T-cell (primary cell): ENCODE data around the gene ZNF275. TPM values are rescaled to one million over a fixed set of nuclear protein-coding genes. Genes with fewer than 3 reads are reported as not detected.

Source experiments
- ATAC-seq, 4 experiments: fragments of 200-7000 bp in 3 of 4; fragments of 150-1000 bp in 1 of 4; cut with Tn5 transposase; replicated peaks in 1 of 4; 1 replicate in 3 of 4; 2 replicates in 1 of 4; pipeline ENCODE4 v1.10.0; 2021; ENCODE audit warnings: moderate library complexity in 3 of 4, mild to moderate bottlenecking in 2 of 4, moderate number of reproducible peaks in 1 of 4
- CTCF ChIA-PET, 2 donors: fragments of 300-600 bp; sonication (Branson Sonifier 250); formaldehyde crosslinking; loops; one replicate each; lab custom pipeline; 2022; ENCODE audit warnings: antibody characterized with exemption in 2 of 2; lab: Charles Lee
- POLR2A ChIA-PET, 2 donors: fragments of 300-600 bp; sonication (Branson Sonifier 250); formaldehyde crosslinking; loops; one replicate each; lab custom pipeline; 2022; ENCODE audit warnings: antibody characterized with exemption in 2 of 2; lab: Charles Lee
- DNase-seq, 35 experiments: peaks; one replicate each; pipeline versions ENCODE4 v3.0.0 to v3.0.0-alpha.2; 2013 to 2023
- H3K27ac ChIP-seq: one replicate; pipeline ENCODE4 v1.5.1; 2013; ENCODE audit warnings: low read length
- H3K27me3 ChIP-seq, 2 experiments: replicated peaks in 1 of 2; 1 replicate in 1 of 2; 2 replicates in 1 of 2; pipeline versions ENCODE4 v1.6.1 to v1.7.0; 2013; ENCODE audit warnings: low read length in 1 of 2, mixed read lengths in 1 of 2; ENCODE audit not compliant: control insufficient read depth in 2 of 2, insufficient read depth in 2 of 2; ENCODE audit errors: extremely low read depth in 1 of 2
- H3K36me3 ChIP-seq, 2 donors: 1 replicate in 1 of 2; 2 replicates in 1 of 2; pipeline versions ENCODE4 v1.6.1 to v1.7.0; 2013; ENCODE audit warnings: low read length in 1 of 2; ENCODE audit not compliant: control insufficient read depth in 2 of 2, insufficient read depth in 1 of 2; ENCODE audit errors: extremely low read depth in 1 of 2
- H3K4me1 ChIP-seq, 2 experiments: 1 replicate in 1 of 2; 2 replicates in 1 of 2; pipeline versions ENCODE4 v1.6.1 to v1.7.0; 2013; ENCODE audit warnings: low read length in 2 of 2, mixed read lengths in 1 of 2; ENCODE audit not compliant: insufficient read depth in 2 of 2, control insufficient read depth in 1 of 2; ENCODE audit errors: extremely low read depth in 1 of 2
- H3K4me3 ChIP-seq, 2 donors: 1 replicate in 1 of 2; 2 replicates in 1 of 2; pipeline versions ENCODE4 v1.5.1 to v1.7.0; 2013; ENCODE audit warnings: mild to moderate bottlenecking in 2 of 2, low read length in 1 of 2, moderate library complexity in 1 of 2; ENCODE audit not compliant: control insufficient read depth in 1 of 2; ENCODE audit errors: extremely low read depth in 1 of 2
- H3K9me3 ChIP-seq: 2 replicates; pipeline ENCODE4 v1.7.0; 2013
- H3K27ac Mint-ChIP-seq, 2 donors: one replicate each; pipeline ENCODE4 v1.8.0; 2020 to 2021; ENCODE audit warnings: mild to moderate bottlenecking in 2 of 2, mixed read lengths in 2 of 2
- H3K27me3 Mint-ChIP-seq, 2 donors: one replicate each; pipeline ENCODE4 v1.8.0; 2021 to 2022; ENCODE audit warnings: mixed read lengths in 2 of 2
- H3K36me3 Mint-ChIP-seq: one replicate; pipeline ENCODE4 v1.8.0; 2021; ENCODE audit warnings: mixed read lengths
- H3K4me1 Mint-ChIP-seq, 3 donors: one replicate each; pipeline ENCODE4 v1.8.0; 2020 to 2022; ENCODE audit warnings: mixed read lengths in 3 of 3, mild to moderate bottlenecking in 1 of 3
- H3K4me3 Mint-ChIP-seq, 3 donors: one replicate each; pipeline ENCODE4 v1.8.0; 2020 to 2022; ENCODE audit warnings: mild to moderate bottlenecking in 3 of 3, mixed read lengths in 3 of 3, moderate library complexity in 3 of 3
- H3K9me3 Mint-ChIP-seq, 3 donors: one replicate each; pipeline ENCODE4 v1.8.0; 2020 to 2022; ENCODE audit warnings: mixed read lengths in 3 of 3
- WGBS: methylation state at CpG from one replicate; pipeline ENCODE4 v1.1.5; 2013; ENCODE audit warnings: missing lambda C conversion rate; ENCODE audit not compliant: insufficient coverage; 5-methylcytosine and 5-hydroxymethylcytosine counted together
- total RNA-seq, 35 experiments: library from RNA in 6 of 35; stranded (reverse) in 6 of 35; fragments of 120-200 nt in 1 of 35; gene quantifications; one replicate each; pipeline versions ENCODE4 v1.2.1 to v1.2.4 and lab custom pipeline; 2013 to 2026

ZNF275 gene
- total RNA-seq, 5 donors from 2014 or later (not counting 1 experiment from before 2014, with no cell fraction given), result 14.4 to 17.6 (median 17.0) TPM

DNA sequence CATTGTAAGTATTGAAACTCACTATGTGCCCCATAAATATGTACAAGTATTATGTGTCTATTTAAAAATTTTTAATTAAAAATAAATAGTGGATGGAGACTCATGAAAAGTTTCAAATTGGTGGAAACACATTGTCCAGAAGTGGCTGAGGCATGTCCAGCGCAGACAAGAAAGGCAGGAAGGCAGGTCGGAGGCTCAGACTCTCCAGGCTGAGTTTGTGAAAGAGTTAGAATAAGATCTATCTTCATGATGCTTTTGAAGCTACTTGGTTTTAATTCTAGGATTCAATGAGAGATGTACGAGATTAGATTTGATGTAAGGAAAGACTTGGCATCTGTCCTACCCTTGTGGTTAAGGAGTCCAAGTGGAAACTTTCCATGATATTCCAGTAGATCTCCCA is 32.2 kb upstream of the ZNF275 start:
- DNase-seq, result no peak
- H3K27me3 Mint-ChIP-seq, result peaks cover 16 to 25% of the 10 kb centered on the region in 2 donors

DNA sequence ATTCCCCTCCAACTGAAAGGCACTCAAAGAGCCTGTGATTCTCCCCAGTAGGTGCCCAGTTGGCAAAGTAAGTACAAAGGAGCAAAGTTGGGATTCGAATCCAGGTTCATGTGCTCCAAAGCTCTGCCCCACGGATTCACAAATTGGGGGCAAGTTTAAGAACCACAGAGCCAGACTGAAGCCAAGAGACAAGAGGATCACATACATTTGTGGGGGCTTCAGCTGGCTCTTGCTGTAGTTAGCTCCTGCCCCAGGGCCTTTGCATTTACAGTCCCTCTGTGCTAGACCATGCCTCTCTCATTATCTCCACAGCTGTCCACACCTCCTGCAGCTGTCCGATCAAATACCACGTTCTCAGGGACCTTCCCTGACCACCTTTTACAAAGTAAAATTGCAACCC is 31.2 kb upstream of the ZNF275 start:
- CTCF ChIA-PET, result no interaction called here

More for the DNA sequence above, 32.2 kb upstream of the ZNF275 start:
- H3K4me1 Mint-ChIP-seq, result peaks cover 0 to 6% (median 0%) of the 10 kb centered on the region in 3 donors
- POLR2A ChIA-PET, result no interaction called here
- ATAC-seq, result no peak
- Histone ChIP-seq H3K27me3 (peaks cover 3 to 4% of the 10 kb centered on the region in 2 experiments), H3K9me3 (no peaks in the 10 kb centered on the region), H3K27ac (no peak overlapping the region), H3K4me3 (no peak overlapping the region), H3K4me1 (no peaks in the 10 kb centered on the region), H3K36me3 (no peaks in the 10 kb centered on the region)
- WGBS, result no CpG with 5 or more reads among the region's 3 CpGs
- H3K9me3 Mint-ChIP-seq, result no peaks in the 10 kb centered on the region
- H3K36me3 Mint-ChIP-seq, result no peaks in the 10 kb centered on the region
- CTCF ChIA-PET, result no interaction called here
- no peak overlapping the region for H3K4me3 Mint-ChIP-seq
- no peak overlapping the region for H3K27ac Mint-ChIP-seq

DNA sequence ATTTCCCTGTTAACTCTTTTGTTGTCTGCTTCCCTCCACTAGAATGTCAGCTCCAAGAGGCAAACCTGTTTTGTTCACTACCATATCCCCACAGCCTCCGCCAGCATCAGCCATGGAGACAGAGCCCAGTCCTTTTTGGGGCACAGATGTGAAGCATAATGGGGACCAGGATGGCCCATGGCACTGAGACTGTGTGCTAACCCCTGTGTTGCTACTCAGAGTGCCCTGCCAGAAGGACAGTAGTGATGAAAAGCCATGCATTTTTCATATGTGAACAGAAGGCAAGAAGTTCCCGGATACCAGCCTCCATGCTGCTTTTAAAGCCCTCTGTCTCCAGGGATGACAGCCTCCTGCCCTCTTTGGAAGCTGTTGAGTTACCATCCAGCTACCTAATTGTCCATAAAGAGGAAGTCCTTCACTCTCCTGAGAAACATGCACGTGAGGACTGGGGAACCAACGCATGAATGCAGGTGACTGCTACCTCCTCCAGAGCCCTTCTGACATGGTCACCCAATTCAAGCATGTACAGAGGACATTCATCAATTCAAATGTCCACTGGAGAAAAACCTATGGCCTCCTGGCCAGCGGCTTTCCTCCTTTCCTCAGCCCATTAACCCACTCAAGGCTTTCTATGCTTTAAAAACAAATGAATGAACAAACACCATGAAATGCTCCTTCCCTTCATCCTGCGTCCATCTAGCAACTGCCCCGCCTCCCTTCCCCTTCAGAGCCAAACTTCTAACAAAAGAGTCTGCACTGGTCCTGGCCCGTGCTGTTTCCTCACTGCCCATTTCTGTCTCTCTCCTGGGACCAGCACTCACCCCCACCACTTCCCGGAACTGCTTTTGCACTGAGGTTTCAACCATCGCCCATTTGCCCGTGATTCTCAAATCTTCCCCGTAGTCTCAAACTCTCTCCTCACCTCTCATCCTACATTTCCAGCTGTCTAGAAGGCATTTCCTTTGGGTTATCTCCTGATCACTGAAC is 30.4 kb upstream of the ZNF275 start:
- ATAC-seq (no peak), DNase-seq (no peak)
- no peak overlapping the region for H3K27ac ChIP-seq
- Mint-ChIP-seq H3K36me3 (no peaks in the 10 kb centered on the region), H3K27ac (no peak overlapping the region), H3K4me1 (peaks cover 0 to 6% (median 0%) of the 10 kb centered on the region in 3 donors), H3K4me3 (no peak overlapping the region), H3K9me3 (no peaks in the 10 kb centered on the region), H3K27me3 (peaks cover 14 to 28% of the 10 kb centered on the region in 2 donors)
- H3K4me3 ChIP-seq, result no peak overlapping the region
- H3K27me3 ChIP-seq, result peaks cover 3 to 4% of the 10 kb centered on the region in 2 experiments
- WGBS, result 56% methylated on average over 7 of the region's 12 CpGs
- no peaks in the 10 kb centered on the region for H3K4me1 ChIP-seq
- H3K9me3 ChIP-seq, result no peaks in the 10 kb centered on the region
- ChIA-PET CTCF (no interaction called here), POLR2A (no interaction called here)
- H3K36me3 ChIP-seq, result no peaks in the 10 kb centered on the region

More for the DNA sequence above, 31.2 kb upstream of the ZNF275 start:
- no peak overlapping the region for H3K4me3 ChIP-seq
- H3K27ac ChIP-seq, result no peak overlapping the region
- no peaks in the 10 kb centered on the region for H3K4me1 ChIP-seq
- DNase-seq (no peak), ATAC-seq (no peak)
- H3K4me3 Mint-ChIP-seq, result no peak overlapping the region
- H3K36me3 Mint-ChIP-seq, result no peaks in the 10 kb centered on the region
- 75% methylated on average over 2 of the region's 4 CpGs for WGBS
- H3K27ac Mint-ChIP-seq, result no peak overlapping the region
- H3K9me3 Mint-ChIP-seq, result no peaks in the 10 kb centered on the region
- peaks cover 16 to 29% of the 10 kb centered on the region in 2 donors for H3K27me3 Mint-ChIP-seq
- no peaks in the 10 kb centered on the region for H3K9me3 ChIP-seq
- peaks cover 0 to 6% (median 0%) of the 10 kb centered on the region in 3 donors for H3K4me1 Mint-ChIP-seq
- H3K27me3 ChIP-seq, result peaks cover 3 to 4% of the 10 kb centered on the region in 2 experiments
- H3K36me3 ChIP-seq, result no peaks in the 10 kb centered on the region
- POLR2A ChIA-PET, result no interaction called here

DNA sequence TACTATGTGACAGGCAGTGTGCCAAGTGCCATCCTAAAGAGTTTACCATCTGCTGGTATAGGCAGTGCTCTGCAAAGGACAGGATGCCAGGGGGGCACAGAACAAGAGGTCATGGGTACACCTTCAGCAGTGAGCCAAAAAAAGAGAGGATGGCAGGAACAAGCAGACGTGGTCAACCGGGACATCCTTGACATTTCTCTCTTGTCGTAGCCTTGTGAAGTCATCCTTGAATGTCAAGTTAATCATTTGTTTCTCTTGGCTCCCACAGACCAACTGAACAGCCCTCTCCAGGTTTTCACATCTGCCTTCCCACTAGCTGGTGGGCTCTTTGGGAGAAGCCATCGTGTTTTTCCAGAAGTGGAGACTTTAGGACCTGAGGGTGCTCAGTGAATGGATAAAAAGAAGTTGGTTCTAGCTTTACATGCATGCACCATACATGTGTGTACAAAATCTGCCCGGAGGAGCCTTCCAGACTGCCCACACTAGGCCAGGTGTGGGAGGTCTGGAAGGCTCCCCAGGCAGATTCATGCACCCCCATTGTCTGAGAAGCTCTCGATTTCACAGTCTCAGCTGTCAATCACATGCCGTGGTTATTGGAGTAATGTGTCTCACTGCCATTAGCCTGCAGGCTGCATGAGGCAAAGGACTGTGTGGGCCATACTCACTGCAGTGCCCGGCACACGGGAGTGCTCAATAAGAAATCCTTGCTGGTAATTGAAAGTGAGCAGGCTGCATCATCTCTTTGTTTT is 28.8 kb upstream of the ZNF275 start:
- peaks cover 14 to 36% of the 10 kb centered on the region in 2 donors for H3K27me3 Mint-ChIP-seq
- no peak overlapping the region for H3K4me3 Mint-ChIP-seq
- no peak overlapping the region for H3K27ac Mint-ChIP-seq
- H3K4me1 Mint-ChIP-seq, result peaks cover 0 to 6% (median 0%) of the 10 kb centered on the region in 3 donors
- H3K4me1 ChIP-seq, result no peaks in the 10 kb centered on the region
- H3K27ac ChIP-seq, result no peak overlapping the region
- CTCF ChIA-PET, result interaction anchor here in 1 of 2 donors (0.6 kb wide), 1 partner anchor 18 kb away, joined by 3 read pairs; no protein-coding TSS in a partner anchor
- H3K9me3 Mint-ChIP-seq, result no peaks in the 10 kb centered on the region
- no peaks in the 10 kb centered on the region for H3K36me3 ChIP-seq
- no peak overlapping the region for H3K4me3 ChIP-seq
- no CpG with 5 or more reads among the region's 9 CpGs for WGBS
- POLR2A ChIA-PET, result no interaction called here
- H3K9me3 ChIP-seq, result no peaks in the 10 kb centered on the region
- no peaks in the 10 kb centered on the region for H3K36me3 Mint-ChIP-seq
- H3K27me3 ChIP-seq, result peaks cover 3 to 4% of the 10 kb centered on the region in 2 experiments
- no peak for ATAC-seq
- DNase-seq, result no peak

DNA sequence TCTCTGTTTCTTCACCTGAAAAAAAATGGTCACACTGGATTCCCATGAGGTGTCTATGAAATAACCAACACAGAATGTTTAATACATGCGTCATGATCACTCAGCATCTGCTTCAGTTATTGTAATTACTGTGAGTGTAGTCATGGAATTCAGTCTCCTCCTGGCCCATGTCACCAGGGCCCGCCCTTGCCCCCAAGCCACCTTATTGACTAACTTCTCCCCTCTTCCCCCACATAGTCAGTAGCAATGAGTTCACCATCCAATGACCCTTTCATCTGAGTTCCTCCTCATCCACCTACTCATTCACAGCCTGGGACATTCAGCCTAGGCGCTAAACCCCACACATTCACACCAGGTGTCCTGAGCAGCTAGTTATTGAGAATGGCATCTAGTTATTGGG is 28.0 kb upstream of the ZNF275 start:
- Mint-ChIP-seq H3K27ac (no peak overlapping the region), H3K36me3 (no peaks in the 10 kb centered on the region), H3K9me3 (no peaks in the 10 kb centered on the region), H3K4me1 (peaks cover 0 to 6% (median 0%) of the 10 kb centered on the region in 3 donors), H3K4me3 (no peak overlapping the region), H3K27me3 (peaks cover 14 to 37% of the 10 kb centered on the region in 2 donors)
- H3K27ac ChIP-seq, result no peak overlapping the region
- WGBS, result no CpG with 5 or more reads among the region's 3 CpGs
- CTCF ChIA-PET, result no interaction called here
- no peaks in the 10 kb centered on the region for H3K9me3 ChIP-seq
- DNase-seq (no peak), ATAC-seq (no peak)
- POLR2A ChIA-PET, result no interaction called here
- H3K4me1 ChIP-seq, result no peaks in the 10 kb centered on the region
- H3K27me3 ChIP-seq, result peaks cover 3 to 4% of the 10 kb centered on the region in 2 experiments
- no peaks in the 10 kb centered on the region for H3K36me3 ChIP-seq
- H3K4me3 ChIP-seq, result no peak overlapping the region

- ChIA-PET CTCF (no interaction called here), POLR2A (no interaction called here)
- 83% methylated on average over 7 of the region's 17 CpGs for WGBS
- Mint-ChIP-seq H3K9me3 (no peaks in the 10 kb centered on the region), H3K4me1 (peaks cover 0 to 6% (median 0%) of the 10 kb centered on the region in 3 donors), H3K27ac (no peak overlapping the region), H3K36me3 (no peaks in the 10 kb centered on the region), H3K27me3 (peaks cover 14 to 41% of the 10 kb centered on the region in 2 donors), H3K4me3 (no peak overlapping the region)
- ATAC-seq (no peak), DNase-seq (no peak)
- Histone ChIP-seq H3K4me1 (no peaks in the 10 kb centered on the region), H3K27ac (no peak overlapping the region), H3K4me3 (no peak overlapping the region), H3K9me3 (no peaks in the 10 kb centered on the region), H3K27me3 (peaks cover 3 to 4% of the 10 kb centered on the region in 2 experiments), H3K36me3 (no peaks in the 10 kb centered on the region)
Observed at GRCh38 chrX:153306527-153307115, 27.3 kb upstream of the ZNF275 start.
